Smooth muscle cell (in vitro differentiated cells): Measurements from ENCODE around the gene HTN1. TPM values are rescaled to one million over a fixed set of nuclear protein-coding genes. Genes with fewer than 3 reads are reported as not detected.
A peak's percentile ranks its signal among the peaks of the same experiment; 100 is the strongest.
"Not testable (repeated sequence)": the region's sequence is repeated elsewhere in the genome, so short reads cannot be mapped to it uniquely, and the experiment has no call there.

Experiments
- DNase-seq: peaks from one replicate; lab custom pipeline; 2025; ENCODE audit not compliant: unreplicated experiment; lab: John Stamatoyannopoulos, UW
- H2AFZ ChIP-seq: fragments of 200-600 bp; sonication (generic); 2 replicates; pipeline ENCODE4 v1.6.0; 2016; ENCODE audit warnings: antibody characterized with exemption, low read depth, mild to moderate bottlenecking
- H3F3A ChIP-seq: fragments of 200-600 bp; sonication (generic); 2 replicates; pipeline ENCODE4 v1.6.0; 2017; ENCODE audit warnings: antibody characterized with exemption, low read depth
- H3K27ac ChIP-seq: fragments of 200-600 bp; sonication (generic); 2 replicates; pipeline ENCODE4 v1.5.1; 2016; ENCODE audit warnings: low read depth, mild to moderate bottlenecking
- H3K27me3 ChIP-seq: fragments of 200-600 bp; sonication (generic); 2 replicates; pipeline ENCODE4 v1.6.1; 2016; ENCODE audit warnings: low read depth, mild to moderate bottlenecking
- H3K36me3 ChIP-seq: fragments of 200-600 bp; sonication (generic); 2 replicates; pipeline ENCODE4 v1.5.1; 2016; ENCODE audit warnings: low read depth
- H3K4me1 ChIP-seq: fragments of 200-600 bp; sonication (generic); 2 replicates; pipeline ENCODE4 v1.5.1; 2016; ENCODE audit warnings: low read depth
- H3K4me2 ChIP-seq: fragments of 200-600 bp; sonication (generic); 2 replicates; pipeline ENCODE4 v1.6.0; 2016; ENCODE audit warnings: mild to moderate bottlenecking
- H3K4me3 ChIP-seq: fragments of 200-600 bp; sonication (generic); 2 replicates; pipeline ENCODE4 v1.5.1; 2016; ENCODE audit warnings: mild to moderate bottlenecking
- H3K79me2 ChIP-seq: fragments of 200-600 bp; sonication (generic); 2 replicates; pipeline ENCODE4 v1.6.0; 2016; ENCODE audit warnings: low read depth, mild to moderate bottlenecking
- H3K9ac ChIP-seq: fragments of 200-600 bp; sonication (generic); 2 replicates; pipeline ENCODE4 v1.6.0; 2016; ENCODE audit warnings: low read depth
- H3K9me3 ChIP-seq: fragments of 200-600 bp; sonication (generic); replicated peaks from 2 replicates; pipeline ENCODE4 v1.5.1; 2016; ENCODE audit warnings: low read depth
- H4K20me1 ChIP-seq: fragments of 200-600 bp; sonication (generic); 2 replicates; pipeline ENCODE4 v1.6.0; 2016; ENCODE audit warnings: low read depth
- WGBS: methylation state at CpG from one replicate; pipeline ENCODE4 v1.1.7; 2016; ENCODE audit warnings: low lambda C conversion rate; 5-methylcytosine and 5-hydroxymethylcytosine counted together
- polyA plus RNA-seq: library from polyadenylated mRNA; unstranded; fragments of >200 nt; fragmentation: Nextera tagmentation; extraction: Ambion mirVana; gene quantifications from 2 replicates; pipeline ENCODE4 v1.2.1, GENCODE V29; 2016
- total RNA-seq: library from RNA; depleted of rRNA; stranded (reverse); fragments of >200 nt; gene quantifications from 2 replicates; pipeline ENCODE4 v1.2.3, GENCODE V29; 2014
- TF ChIP-seq, protein P1 (sequence below): fragments of 200-600 bp; sonication (generic); IDR thresholded peaks from 2 replicates; pipeline ENCODE4 v1.5.1; 2017; ENCODE audit warnings: borderline replicate concordance, mild to moderate bottlenecking, antibody characterized with exemption; ENCODE audit not compliant: insufficient read depth, poor library complexity, severe bottlenecking

The HTN1 gene
- total RNA-seq (0.54 TPM in 1 of 2 replicates, not detected in the other), polyA plus RNA-seq (1.8 TPM in 1 of 2 replicates, not detected in the other)

DNA sequence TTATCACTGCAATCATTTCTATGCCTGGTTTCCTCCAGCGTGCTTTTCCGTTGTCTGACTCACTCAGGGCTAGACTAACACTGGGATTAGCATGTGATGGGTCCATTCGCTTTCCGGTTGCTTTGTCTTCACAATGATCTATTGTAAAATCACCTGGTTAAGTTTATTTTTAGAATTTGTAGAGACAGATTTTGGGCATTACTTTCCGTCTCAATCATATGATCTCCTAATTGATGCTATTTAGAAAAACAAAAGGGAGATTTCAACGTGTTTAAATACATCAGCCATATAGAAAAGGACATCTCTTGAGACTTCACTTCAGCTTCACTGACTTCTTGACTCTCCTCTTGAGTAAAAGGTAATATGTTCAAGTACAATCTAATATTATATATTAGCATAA, at the start of gene HTN1:
Gene HTN1 (plus strand): TSS at position 301 of the 400 bp plus-strand sequence. CDS start 2,639 bp downstream, outside the sequence.
- not testable (repeated sequence) for H2AFZ ChIP-seq, H3K79me2 ChIP-seq, H3K36me3 ChIP-seq, H3K4me1 ChIP-seq, H3K4me3 ChIP-seq, DNase-seq, H3K9me3 ChIP-seq, H3K27me3 ChIP-seq, H4K20me1 ChIP-seq, H3K9ac ChIP-seq, H3F3A ChIP-seq, H3K4me2 ChIP-seq, H3K27ac ChIP-seq
- 61% methylated on average over 6 of the region's 6 CpGs for WGBS

DNA sequence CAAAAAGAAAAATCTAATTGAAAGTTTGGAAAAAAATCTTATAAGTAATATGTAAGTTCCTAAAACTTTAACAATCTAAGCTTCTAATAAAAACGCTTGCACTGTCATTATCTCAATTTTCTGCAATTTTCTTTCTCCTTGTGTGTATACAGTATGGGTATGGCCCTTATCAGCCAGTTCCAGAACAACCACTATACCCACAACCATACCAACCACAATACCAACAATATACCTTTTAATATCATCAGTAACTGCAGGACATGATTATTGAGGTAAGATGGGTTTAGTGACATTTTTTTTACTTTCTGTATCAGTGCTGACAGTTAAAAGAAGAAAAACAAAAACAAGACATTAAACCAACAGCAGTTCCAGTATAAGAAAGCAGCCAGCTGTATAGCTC, 49.5 kb upstream of the HTN1 start:
- 91% methylated on average over 1 of the region's 1 CpG for WGBS
- no peaks in the 10 kb centered on the region for H3F3A ChIP-seq
- no peaks in the 10 kb centered on the region for H3K9me3 ChIP-seq
- no peaks in the 10 kb centered on the region for H4K20me1 ChIP-seq
- DNase-seq, result no peak
- no peaks in the 10 kb centered on the region for H3K36me3 ChIP-seq
- TF ChIP-seq, protein P1, sequence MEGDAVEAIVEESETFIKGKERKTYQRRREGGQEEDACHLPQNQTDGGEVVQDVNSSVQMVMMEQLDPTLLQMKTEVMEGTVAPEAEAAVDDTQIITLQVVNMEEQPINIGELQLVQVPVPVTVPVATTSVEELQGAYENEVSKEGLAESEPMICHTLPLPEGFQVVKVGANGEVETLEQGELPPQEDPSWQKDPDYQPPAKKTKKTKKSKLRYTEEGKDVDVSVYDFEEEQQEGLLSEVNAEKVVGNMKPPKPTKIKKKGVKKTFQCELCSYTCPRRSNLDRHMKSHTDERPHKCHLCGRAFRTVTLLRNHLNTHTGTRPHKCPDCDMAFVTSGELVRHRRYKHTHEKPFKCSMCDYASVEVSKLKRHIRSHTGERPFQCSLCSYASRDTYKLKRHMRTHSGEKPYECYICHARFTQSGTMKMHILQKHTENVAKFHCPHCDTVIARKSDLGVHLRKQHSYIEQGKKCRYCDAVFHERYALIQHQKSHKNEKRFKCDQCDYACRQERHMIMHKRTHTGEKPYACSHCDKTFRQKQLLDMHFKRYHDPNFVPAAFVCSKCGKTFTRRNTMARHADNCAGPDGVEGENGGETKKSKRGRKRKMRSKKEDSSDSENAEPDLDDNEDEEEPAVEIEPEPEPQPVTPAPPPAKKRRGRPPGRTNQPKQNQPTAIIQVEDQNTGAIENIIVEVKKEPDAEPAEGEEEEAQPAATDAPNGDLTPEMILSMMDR, result no peak
- no peak overlapping the region for H3K9ac ChIP-seq
- H3K4me2 ChIP-seq, result no peak overlapping the region
- no peak overlapping the region for H3K27ac ChIP-seq
- no peaks in the 10 kb centered on the region for H3K79me2 ChIP-seq
- H3K4me3 ChIP-seq, result no peak overlapping the region
- H3K4me1 ChIP-seq, result no peaks in the 10 kb centered on the region
- no peaks in the 10 kb centered on the region for H3K27me3 ChIP-seq
- no peak overlapping the region for H2AFZ ChIP-seq

DNA sequence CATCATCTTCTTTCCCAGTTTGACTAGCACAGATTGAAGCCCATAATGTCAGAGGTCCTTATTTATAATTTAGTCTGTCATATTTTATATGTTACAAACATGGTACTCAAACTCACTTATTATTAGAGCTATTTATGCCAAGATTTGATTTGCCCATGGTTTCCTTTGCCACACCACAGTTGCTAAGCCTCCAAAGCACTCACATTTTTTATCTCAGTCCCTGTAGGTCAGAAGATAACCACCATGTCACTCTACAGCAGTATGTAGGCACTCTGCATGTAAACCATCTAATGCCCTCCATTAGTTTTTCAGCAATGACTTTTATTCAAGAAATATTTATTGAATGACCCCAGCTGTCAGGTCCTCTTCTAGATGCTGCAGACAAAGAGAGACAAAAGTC, 47.7 kb upstream of the HTN1 start:
- Histone ChIP-seq H3K9ac (no peak overlapping the region), H4K20me1 (no peaks in the 10 kb centered on the region), H3K9me3 (no peaks in the 10 kb centered on the region), H3K4me3 (no peak overlapping the region), H3K79me2 (no peaks in the 10 kb centered on the region), H2AFZ (no peak overlapping the region), H3K4me1 (no peaks in the 10 kb centered on the region), H3K27me3 (no peaks in the 10 kb centered on the region), H3F3A (no peaks in the 10 kb centered on the region), H3K4me2 (no peak overlapping the region), H3K36me3 (no peaks in the 10 kb centered on the region), H3K27ac (no peak overlapping the region)
- TF ChIP-seq, protein P1, result no peak
- DNase-seq, result no peak

DNA sequence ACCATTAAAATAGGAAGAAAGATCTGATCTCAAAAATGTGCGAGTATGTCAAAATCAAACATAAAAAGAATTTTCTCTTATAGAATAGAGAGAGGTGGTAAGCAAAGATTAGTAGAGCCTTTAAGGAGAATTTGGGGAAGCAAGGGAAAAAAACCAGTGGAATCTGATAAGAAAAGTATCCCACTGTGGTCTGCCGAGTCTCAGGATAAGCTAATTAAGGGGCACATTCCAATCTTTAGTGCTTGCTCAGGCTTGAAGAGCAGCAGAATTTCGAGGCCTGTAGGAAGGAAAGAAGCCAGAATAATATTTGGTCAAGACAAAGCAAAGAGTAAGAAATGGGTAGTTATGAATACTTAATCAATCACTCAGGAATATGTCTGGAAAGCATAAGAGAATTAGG, 41.5 kb upstream of the HTN1 start:
- Histone ChIP-seq H3K79me2 (no peaks in the 10 kb centered on the region), H3K4me2 (no peak overlapping the region), H3K9me3 (no peaks in the 10 kb centered on the region), H4K20me1 (no peaks in the 10 kb centered on the region), H3K36me3 (no peaks in the 10 kb centered on the region), H3K4me3 (no peak overlapping the region), H3F3A (no peaks in the 10 kb centered on the region), H3K4me1 (no peaks in the 10 kb centered on the region), H3K27me3 (no peaks in the 10 kb centered on the region), H3K27ac (no peak overlapping the region), H2AFZ (peak overlapping the region; percentile 13), H3K9ac (no peak overlapping the region)
- no peak for DNase-seq
- TF ChIP-seq, protein P1, result no peak
- 37% methylated on average over 3 of the region's 3 CpGs for WGBS

DNA sequence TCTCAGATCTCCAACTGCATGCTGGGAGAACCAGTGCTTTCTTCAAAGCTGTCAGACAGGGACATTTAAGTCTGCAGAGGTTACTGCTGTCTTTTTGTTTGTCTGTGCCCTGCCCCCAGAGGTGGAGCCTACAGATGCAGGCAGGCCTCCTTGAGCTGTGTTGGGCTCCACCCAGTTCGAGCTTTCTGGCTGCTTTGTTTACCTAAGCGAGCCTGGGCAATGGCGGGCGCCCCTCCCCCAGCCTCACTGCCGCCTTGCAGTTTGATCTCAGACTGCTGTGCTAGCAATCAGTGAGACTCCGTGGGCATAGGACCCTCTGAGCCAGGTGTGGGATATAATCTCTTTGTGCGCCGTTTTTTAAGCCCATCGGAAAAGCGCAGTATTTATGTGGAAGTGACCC, 31.2 kb upstream of the HTN1 start:
- not testable (repeated sequence) for H3K9ac ChIP-seq
- WGBS, result 65% methylated on average over 10 of the region's 10 CpGs

More for the DNA sequence above, 31.2 kb upstream of the HTN1 start:
- not testable (repeated sequence) for H3K4me1 ChIP-seq, H3K4me3 ChIP-seq, DNase-seq, H3K27me3 ChIP-seq, H3F3A ChIP-seq, H3K9me3 ChIP-seq, H4K20me1 ChIP-seq, H3K36me3 ChIP-seq, H3K27ac ChIP-seq, H3K79me2 ChIP-seq, H2AFZ ChIP-seq, H3K4me2 ChIP-seq
